Stimulated activated naive CD8-positive, alpha-beta T cell treated with anti-CD3 and anti-CD28 coated beads, Interleukin-15, Interleukin-2, amounts not matched to agents 100 U/mL and 50 U/mL, for 24 hours (primary cell): ENCODE results near the gene MACF1.
A peak's percentile ranks its signal among the peaks of the same experiment; 100 is the strongest.
"Not testable (repeated sequence)": the region's sequence is repeated elsewhere in the genome, so short reads cannot be mapped to it uniquely, and the experiment has no call there.

Source experiments
- ATAC-seq: fragments of 150-1000 bp; cut with Tn5 transposase; one replicate; pipeline ENCODE4 v1.10.0; 2021
- DNase-seq: peaks from one replicate; pipeline ENCODE4 v3.0.0; 2021

MACF1 gene

GRCh38 chr1:39204441-39205081, at the start of gene MACF1:
MACF1 (plus strand) TSS chr1:39204695; CDS start chr1:39205023, 328 bp downstream.
- DNase-seq (peak; percentile 48), ATAC-seq (peak; percentile 61)

- no peak for ATAC-seq
- no peak for DNase-seq
Observed at GRCh38 chr1:39157304-39157703, 47.2 kb upstream of the MACF1 start.

- ATAC-seq: peak; percentile 40
- no peak for DNase-seq
Observed at GRCh38 chr1:39158327-39159086, 46.0 kb upstream of the MACF1 start.

- DNase-seq: no peak
- no peak for ATAC-seq
Observed at GRCh38 chr1:39159224-39160036, 45.1 kb upstream of the MACF1 start.

GRCh38 chr1:39160703-39161102, 43.8 kb upstream of the MACF1 start:
- DNase-seq: no peak
- no peak for ATAC-seq

- not testable (repeated sequence) for ATAC-seq, DNase-seq
Observed at GRCh38 chr1:39161811-39162210, 42.7 kb upstream of the MACF1 start.

- peak; percentile 40 for ATAC-seq
Observed at GRCh38 chr1:39163469-39163868, 41.0 kb upstream of the MACF1 start.

GRCh38 chr1:39164256-39164655, 40.2 kb upstream of the MACF1 start:
- DNase-seq: no peak

More at GRCh38 chr1:39163469-39163868, 41.0 kb upstream of the MACF1 start:
- DNase-seq: no peak

GRCh38 chr1:39165049-39165448, 39.4 kb upstream of the MACF1 start:
- DNase-seq: no peak

More at GRCh38 chr1:39164256-39164655, 40.2 kb upstream of the MACF1 start:
- no peak for ATAC-seq

GRCh38 chr1:39165488-39165887, 39.0 kb upstream of the MACF1 start:
- DNase-seq: no peak
- ATAC-seq: peak; percentile 59

More at GRCh38 chr1:39165049-39165448, 39.4 kb upstream of the MACF1 start:
- no peak for ATAC-seq

GRCh38 chr1:39167632-39168209, 36.8 kb upstream of the MACF1 start:
- ATAC-seq (no peak), DNase-seq (no peak)

- no peak for ATAC-seq
- no peak for DNase-seq
Observed at GRCh38 chr1:39168301-39169080, 36.0 kb upstream of the MACF1 start.

- ATAC-seq (no peak), DNase-seq (no peak)
Observed at GRCh38 chr1:39170731-39171667, 33.5 kb upstream of the MACF1 start.

GRCh38 chr1:39173119-39173994, 31.1 kb upstream of the MACF1 start:
- DNase-seq: no peak
- no peak for ATAC-seq

- ATAC-seq: no peak
Observed at GRCh38 chr1:39173995-39174380, 30.5 kb upstream of the MACF1 start.

GRCh38 chr1:39174390-39175081, 30.0 kb upstream of the MACF1 start:
- no peak for DNase-seq
- ATAC-seq: no peak

More at GRCh38 chr1:39173995-39174380, 30.5 kb upstream of the MACF1 start:
- DNase-seq: no peak

- ATAC-seq (no peak), DNase-seq (no peak)
Observed at GRCh38 chr1:39177706-39178105, 26.8 kb upstream of the MACF1 start.

GRCh38 chr1:39178541-39179431, 25.7 kb upstream of the MACF1 start:
- no peak for ATAC-seq
- DNase-seq: no peak
